SK-N-SH (cell line): Measurements from ENCODE around the gene SFSWAP.

Experiments
- CTCF ChIP-seq: fragments of 200-600 bp; sonication (generic); IDR thresholded peaks from 2 replicates; pipeline ENCODE4 v1.6.1; 2017; ENCODE audit warnings: antibody characterized with exemption, mild to moderate bottlenecking, moderate library complexity
- ELF1 ChIP-seq: IDR thresholded peaks from 2 replicates; pipeline ENCODE4 v1.4.0; 2012
- FOSL2 ChIP-seq: IDR thresholded peaks from 2 replicates; pipeline ENCODE4 v1.4.0; 2012; ENCODE audit warnings: low read depth, mild to moderate bottlenecking, moderate library complexity, borderline replicate concordance
- GABPA ChIP-seq: IDR thresholded peaks from 2 replicates; pipeline ENCODE4 v1.4.0; 2012; ENCODE audit warnings: low read depth, mild to moderate bottlenecking
- MAX ChIP-seq: IDR thresholded peaks from 2 replicates; pipeline ENCODE4 v1.4.0; 2012; ENCODE audit warnings: low read depth
- POLR2AphosphoS5 ChIP-seq: IDR thresholded peaks from 2 replicates; pipeline ENCODE4 v1.6.1; 2012; ENCODE audit warnings: low read depth, low read length
- RXRA ChIP-seq: IDR thresholded peaks from 2 replicates; pipeline ENCODE4 v1.4.0; 2012; ENCODE audit warnings: low read depth, mild to moderate bottlenecking, borderline replicate concordance
- SIN3A ChIP-seq: IDR thresholded peaks from 2 replicates; pipeline ENCODE4 v1.6.1; 2012; ENCODE audit warnings: low read depth, mild to moderate bottlenecking, low read length, moderate library complexity, borderline replicate concordance
- SMC3 ChIP-seq: IDR thresholded peaks from 2 replicates; pipeline ENCODE4 v1.6.1; 2012; ENCODE audit warnings: low read depth, low read length, improper control_type of control experiment
- TAF1 ChIP-seq: IDR thresholded peaks from 2 replicates; pipeline ENCODE4 v1.6.1; 2012; ENCODE audit warnings: low read depth, mild to moderate bottlenecking, low read length, moderate library complexity, borderline replicate concordance
- TF ChIP-seq, protein P1 (sequence below): IDR thresholded peaks from 2 replicates; pipeline ENCODE4 v1.6.1; 2012; ENCODE audit warnings: mild to moderate bottlenecking, low read depth, low read length, moderate library complexity

DNA sequence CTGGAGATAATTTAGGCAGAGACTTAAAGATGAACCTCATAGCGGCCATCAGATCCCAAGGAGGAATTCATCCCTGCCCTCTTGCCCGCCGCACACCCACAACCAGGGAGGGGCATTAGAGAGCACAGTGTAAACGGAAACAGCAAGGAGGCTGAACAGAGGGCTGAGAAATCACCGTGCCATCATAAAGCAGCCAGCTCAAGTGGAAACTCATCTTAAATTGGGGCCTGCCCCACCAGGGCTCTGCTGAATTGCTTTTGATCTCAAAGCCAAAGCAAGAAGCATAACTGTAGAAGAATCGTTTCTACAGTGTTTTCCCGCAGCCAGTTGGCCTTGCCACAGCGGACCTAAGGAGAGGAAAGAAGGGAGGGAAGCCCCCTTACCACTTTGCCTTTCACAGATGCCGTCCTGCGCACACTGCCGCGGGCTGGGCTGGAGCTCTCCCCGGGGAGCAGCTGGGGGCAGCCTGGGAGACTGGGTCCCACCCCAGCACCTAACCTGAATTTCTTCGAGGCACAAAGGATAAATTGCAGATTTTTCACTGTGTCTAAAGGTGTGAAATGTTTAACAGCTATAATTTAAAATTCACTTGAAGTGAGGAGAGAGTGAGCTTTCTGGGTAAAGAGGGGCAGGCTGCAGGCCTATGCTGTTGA, 65.5 kb downstream of the SFSWAP start:
- TF ChIP-seq MAX: no peak
- TF ChIP-seq CTCF: no peak
- no peak for TF ChIP-seq GABPA
- TF ChIP-seq POLR2AphosphoS5: no peak
- TF ChIP-seq SMC3: no peak
- TF ChIP-seq TAF1: no peak
- TF ChIP-seq SIN3A: no peak
- TF ChIP-seq, protein P1, sequence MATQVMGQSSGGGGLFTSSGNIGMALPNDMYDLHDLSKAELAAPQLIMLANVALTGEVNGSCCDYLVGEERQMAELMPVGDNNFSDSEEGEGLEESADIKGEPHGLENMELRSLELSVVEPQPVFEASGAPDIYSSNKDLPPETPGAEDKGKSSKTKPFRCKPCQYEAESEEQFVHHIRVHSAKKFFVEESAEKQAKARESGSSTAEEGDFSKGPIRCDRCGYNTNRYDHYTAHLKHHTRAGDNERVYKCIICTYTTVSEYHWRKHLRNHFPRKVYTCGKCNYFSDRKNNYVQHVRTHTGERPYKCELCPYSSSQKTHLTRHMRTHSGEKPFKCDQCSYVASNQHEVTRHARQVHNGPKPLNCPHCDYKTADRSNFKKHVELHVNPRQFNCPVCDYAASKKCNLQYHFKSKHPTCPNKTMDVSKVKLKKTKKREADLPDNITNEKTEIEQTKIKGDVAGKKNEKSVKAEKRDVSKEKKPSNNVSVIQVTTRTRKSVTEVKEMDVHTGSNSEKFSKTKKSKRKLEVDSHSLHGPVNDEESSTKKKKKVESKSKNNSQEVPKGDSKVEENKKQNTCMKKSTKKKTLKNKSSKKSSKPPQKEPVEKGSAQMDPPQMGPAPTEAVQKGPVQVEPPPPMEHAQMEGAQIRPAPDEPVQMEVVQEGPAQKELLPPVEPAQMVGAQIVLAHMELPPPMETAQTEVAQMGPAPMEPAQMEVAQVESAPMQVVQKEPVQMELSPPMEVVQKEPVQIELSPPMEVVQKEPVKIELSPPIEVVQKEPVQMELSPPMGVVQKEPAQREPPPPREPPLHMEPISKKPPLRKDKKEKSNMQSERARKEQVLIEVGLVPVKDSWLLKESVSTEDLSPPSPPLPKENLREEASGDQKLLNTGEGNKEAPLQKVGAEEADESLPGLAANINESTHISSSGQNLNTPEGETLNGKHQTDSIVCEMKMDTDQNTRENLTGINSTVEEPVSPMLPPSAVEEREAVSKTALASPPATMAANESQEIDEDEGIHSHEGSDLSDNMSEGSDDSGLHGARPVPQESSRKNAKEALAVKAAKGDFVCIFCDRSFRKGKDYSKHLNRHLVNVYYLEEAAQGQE: no peak
- no peak for TF ChIP-seq RXRA
- TF ChIP-seq ELF1: no peak
- no peak for TF ChIP-seq FOSL2
